BLaER1 treated with 17β-estradiol and CSF1 and Interleukin-3, amounts not matched to agents 10 nM and 100 nM (cell line): ENCODE measurements around the gene GABRR3.

ENCODE experiments used
- H3K27ac ChIP-seq, 11 experiments: shearing (Covaris generic); formaldehyde crosslinking; 2 replicates each; pipeline ENCODE4 v1.8.1; 2022
- H3K27me3 ChIP-seq, 11 experiments: shearing (Covaris generic); formaldehyde crosslinking; 2 replicates each; pipeline ENCODE4 v1.8.1; 2022
- H3K36me3 ChIP-seq, 11 experiments: shearing (Covaris generic); formaldehyde crosslinking; 2 replicates each; pipeline ENCODE4 v1.8.1; 2022
- H3K4me1 ChIP-seq, 10 experiments: shearing (Covaris generic); formaldehyde crosslinking; 2 replicates each; pipeline ENCODE4 v1.8.1; 2022
- H3K4me2 ChIP-seq, 11 experiments: shearing (Covaris generic); formaldehyde crosslinking; 2 replicates each; pipeline ENCODE4 v1.8.1; 2022
- H3K4me3 ChIP-seq, 10 experiments: shearing (Covaris generic); formaldehyde crosslinking; 2 replicates each; pipeline ENCODE4 v1.8.1; 2022
- H3K9ac ChIP-seq, 11 experiments: shearing (Covaris generic); formaldehyde crosslinking; 2 replicates each; pipeline ENCODE4 v1.8.1; 2022
- H3K9me3 ChIP-seq, 11 experiments: shearing (Covaris generic); formaldehyde crosslinking; replicated peaks in 1 of 11; 2 replicates each; pipeline ENCODE4 v1.8.1; 2022
- H4K20me1 ChIP-seq, 11 experiments: shearing (Covaris generic); formaldehyde crosslinking; 2 replicates each; pipeline ENCODE4 v1.8.1; 2022
- Cebpa-rat ChIP-seq, 11 experiments: shearing (Covaris generic); IDR thresholded peaks; 2 replicates each; pipeline ENCODE4 v1.8.1; 2022

Gene GABRR3

GRCh38 chr3:97970156-97970555 is 65.0 kb downstream of the GABRR3 start:
- H3K9ac ChIP-seq, result peak overlapping the region in 2 of 11 experiments; percentile 4 to 13; a peak in 3 of 22 replicates
- peak overlapping the region in 2 of 11 experiments; percentile 82 to 84; a peak in 2 of 22 replicates for H3K27ac ChIP-seq
- H3K4me2 ChIP-seq, result peak overlapping the region; percentile 72 to 95 (median 85); a peak in 21 of 22 replicates
- no peak overlapping the region; a peak in 2 of 20 replicates for H3K4me3 ChIP-seq
- no peaks in the 10 kb centered on the region for H3K9me3 ChIP-seq
- H4K20me1 ChIP-seq, result peaks cover 0 to 46% (median 8%) of the 10 kb centered on the region in 11 experiments; a peak in 7 of 22 replicates
- H3K27me3 ChIP-seq, result no peaks in the 10 kb centered on the region
- peaks cover 23 to 32% (median 26%) of the 10 kb centered on the region in 11 experiments for H3K36me3 ChIP-seq
- TF ChIP-seq Cebpa-rat (IDR thresholded peaks at IDR 0.05), result no peak
- H3K4me1 ChIP-seq, result peaks cover 24 to 50% (median 41%) of the 10 kb centered on the region in 10 experiments

DNA sequence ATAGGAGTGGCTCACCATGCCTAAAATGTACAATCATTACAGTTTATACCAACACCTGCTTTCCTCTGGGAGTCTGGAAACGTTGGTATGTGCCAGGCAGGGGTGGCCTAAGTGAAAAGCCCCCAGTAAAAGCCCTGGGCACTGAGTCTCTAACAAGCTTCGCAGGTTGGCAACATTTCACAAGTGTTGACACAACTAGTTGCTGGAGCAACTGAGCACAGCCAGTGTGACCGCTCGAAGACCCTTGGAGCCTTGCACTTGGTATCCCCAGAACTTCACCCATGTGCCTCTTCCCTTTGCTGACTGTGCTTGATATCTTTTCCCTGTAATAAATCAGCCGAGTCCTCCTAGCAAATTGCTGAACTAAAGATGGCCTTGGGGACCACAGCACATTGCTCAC is 65.6 kb downstream of the GABRR3 start:
- Histone ChIP-seq H3K4me1 (peaks cover 24 to 45% (median 38%) of the 10 kb centered on the region in 10 experiments), H3K36me3 (peaks cover 24 to 38% (median 32%) of the 10 kb centered on the region in 11 experiments), H3K4me2 (peak overlapping the region; percentile 15 to 92 (median 80); a peak in 17 of 22 replicates), H3K9me3 (no peaks in the 10 kb centered on the region), H3K27ac (0 out of 22 replicates have a peak overlapping the region, but pooled peaks of 1 of the 11 experiments have one; percentile 82), H3K27me3 (no peaks in the 10 kb centered on the region), H3K9ac (peak overlapping the region in 1 of 11 experiments; percentile 13; a peak in 1 of 22 replicates), H3K4me3 (no peak overlapping the region), H4K20me1 (peaks cover 0 to 49% (median 8%) of the 10 kb centered on the region in 11 experiments; a peak in 7 of 22 replicates)
- TF ChIP-seq Cebpa-rat (IDR thresholded peaks at IDR 0.05), result no peak

GRCh38 chr3:97968376-97968775 is 66.7 kb downstream of the GABRR3 start:
- peak overlapping the region in 3 of 11 experiments; percentile 77 to 86 (median 79); a peak in 4 of 22 replicates for H3K4me2 ChIP-seq
- H3K4me3 ChIP-seq, result no peak overlapping the region
- no peaks in the 10 kb centered on the region for H3K27me3 ChIP-seq
- no peaks in the 10 kb centered on the region for H3K9me3 ChIP-seq
- no peak overlapping the region for H3K27ac ChIP-seq
- H3K9ac ChIP-seq, result no peak overlapping the region
- TF ChIP-seq Cebpa-rat (IDR thresholded peaks at IDR 0.05), result no peak
- peaks cover 0 to 60% (median 8%) of the 10 kb centered on the region in 11 experiments; a peak in 8 of 22 replicates for H4K20me1 ChIP-seq
- peaks cover 24 to 45% (median 37%) of the 10 kb centered on the region in 10 experiments for H3K4me1 ChIP-seq
- peaks cover 27 to 50% (median 43%) of the 10 kb centered on the region in 11 experiments for H3K36me3 ChIP-seq

DNA sequence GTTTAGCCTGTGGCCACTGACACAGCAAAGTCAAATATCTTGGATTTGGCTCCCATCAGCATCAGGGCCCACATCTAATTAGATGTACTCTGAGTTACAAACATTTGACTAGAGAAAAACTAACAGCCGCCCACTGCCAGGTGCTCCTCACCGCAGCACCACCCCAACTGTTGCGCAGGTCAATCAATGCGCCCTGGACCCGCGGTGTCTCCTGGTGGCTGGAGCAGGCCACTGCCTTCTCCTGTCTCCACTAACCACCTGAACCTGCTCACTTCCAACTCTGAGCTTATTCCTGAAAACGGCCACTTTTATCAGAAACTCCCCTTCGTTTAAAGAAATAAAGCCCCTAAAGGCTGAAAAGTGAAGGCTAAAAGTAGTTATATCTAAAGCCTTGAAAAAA is 67.1 kb downstream of the GABRR3 start:
- Histone ChIP-seq H3K4me2 (no peak overlapping the region), H3K27ac (no peak overlapping the region), H3K9ac (no peak overlapping the region), H3K27me3 (no peaks in the 10 kb centered on the region), H3K9me3 (no peaks in the 10 kb centered on the region), H3K4me3 (no peak overlapping the region), H3K4me1 (peaks cover 23 to 42% (median 34%) of the 10 kb centered on the region in 10 experiments), H3K36me3 (peaks cover 27 to 54% (median 47%) of the 10 kb centered on the region in 11 experiments), H4K20me1 (peaks cover 0 to 64% (median 11%) of the 10 kb centered on the region in 11 experiments; a peak in 9 of 22 replicates)
- no peak for TF ChIP-seq Cebpa-rat (IDR thresholded peaks at IDR 0.05)

DNA sequence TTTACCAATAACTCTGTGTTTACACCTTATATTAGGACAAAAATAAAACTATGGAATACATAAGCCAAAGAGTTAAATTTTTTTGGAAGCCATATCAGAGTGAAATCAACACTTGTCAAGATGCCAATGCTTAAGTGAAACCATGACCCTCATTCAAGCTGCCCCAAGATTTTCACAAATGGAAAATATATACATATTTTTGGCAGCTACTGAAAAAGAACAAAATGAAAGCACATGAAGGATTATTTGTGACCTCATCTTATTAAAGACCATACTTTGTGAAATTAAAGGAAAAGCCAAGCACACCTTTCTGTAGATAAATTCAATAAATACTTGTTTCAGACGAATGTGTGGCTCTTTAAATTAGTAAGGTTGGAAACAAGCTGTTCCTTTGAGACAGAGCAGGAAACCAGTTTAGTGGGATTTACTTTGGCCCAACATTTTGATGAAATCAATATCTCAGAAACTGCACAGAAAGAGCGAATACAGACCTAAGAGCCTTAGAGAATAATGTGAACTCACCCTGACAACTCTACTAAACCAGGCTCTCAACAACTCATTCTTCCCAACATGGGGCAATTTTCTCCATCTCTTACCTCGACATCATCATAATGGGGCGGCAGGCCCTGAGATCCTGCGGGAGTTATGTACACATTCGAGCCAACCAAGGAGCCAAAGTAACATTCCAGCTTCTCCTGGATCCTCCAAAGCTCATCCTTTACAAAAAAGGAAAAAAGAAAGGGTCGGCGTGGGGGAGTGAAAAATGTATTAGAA is 73.9 kb downstream of the GABRR3 start:
- peaks cover 0 to 52% (median 22%) of the 10 kb centered on the region in 11 experiments; a peak in 13 of 22 replicates for H4K20me1 ChIP-seq
- H3K4me2 ChIP-seq, result no peak overlapping the region
- H3K4me1 ChIP-seq, result peaks cover 0 to 13% (median 11%) of the 10 kb centered on the region in 10 experiments; a peak in 15 of 20 replicates
- no peak overlapping the region for H3K4me3 ChIP-seq
- H3K27me3 ChIP-seq, result no peaks in the 10 kb centered on the region
- peaks cover 70 to 100% (median 98%) of the 10 kb centered on the region in 11 experiments for H3K36me3 ChIP-seq
- TF ChIP-seq Cebpa-rat (IDR thresholded peaks at IDR 0.05), result no peak
- no peak overlapping the region for H3K27ac ChIP-seq
- no peak overlapping the region for H3K9ac ChIP-seq
- H3K9me3 ChIP-seq, result no peaks in the 10 kb centered on the region

DNA sequence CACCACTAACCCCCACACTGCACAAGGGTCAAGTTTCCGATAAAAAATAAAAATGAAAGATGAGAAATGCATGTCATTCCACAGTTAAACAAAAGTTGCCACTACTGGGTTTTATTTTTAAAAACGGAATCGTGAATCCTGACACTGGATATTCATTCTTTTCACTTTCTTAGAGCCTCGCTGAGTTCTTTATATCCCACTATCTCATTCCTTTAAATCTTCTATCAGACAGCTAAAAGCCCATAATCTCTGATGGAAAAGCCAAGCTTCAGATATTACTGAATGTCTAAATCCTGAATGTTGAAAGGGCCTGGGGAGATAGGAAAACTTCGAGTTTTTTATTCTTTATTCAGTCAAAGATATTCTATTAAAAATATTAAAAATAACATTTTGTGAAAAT is 74.6 kb downstream of the GABRR3 start:
- H3K4me2 ChIP-seq, result no peak overlapping the region
- peaks cover 63 to 100% (median 97%) of the 10 kb centered on the region in 11 experiments for H3K36me3 ChIP-seq
- H4K20me1 ChIP-seq, result peaks cover 0 to 46% (median 22%) of the 10 kb centered on the region in 11 experiments; a peak in 13 of 22 replicates

DNA sequence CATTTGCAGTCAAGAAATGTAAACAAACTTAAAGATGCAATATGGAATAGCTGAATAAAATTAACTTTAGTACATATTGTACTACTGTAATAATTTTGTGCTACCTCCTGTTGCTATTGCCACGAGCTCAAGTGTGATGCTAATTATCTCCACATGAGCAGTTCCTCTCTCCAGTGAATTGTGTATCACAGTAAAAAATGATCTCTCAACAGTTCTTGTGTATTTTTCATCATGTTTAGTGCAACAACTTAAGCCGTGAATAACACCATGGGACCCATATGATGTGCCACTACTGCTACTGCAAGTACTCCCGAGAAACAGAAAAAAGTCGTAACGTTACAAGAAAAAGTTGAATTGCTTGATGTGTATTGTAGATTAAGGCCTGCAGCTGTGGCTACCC is 75.2 kb downstream of the GABRR3 start:
- Histone ChIP-seq H3K4me2 (no peak overlapping the region), H3K4me3 (no peak overlapping the region), H3K9me3 (no peaks in the 10 kb centered on the region), H3K9ac (no peak overlapping the region), H3K36me3 (peaks cover 60 to 100% (median 96%) of the 10 kb centered on the region in 11 experiments), H3K27ac (no peak overlapping the region), H4K20me1 (peaks cover 0 to 44% (median 24%) of the 10 kb centered on the region in 11 experiments; a peak in 13 of 22 replicates), H3K4me1 (peaks cover 6 to 18% (median 15%) of the 10 kb centered on the region in 10 experiments), H3K27me3 (no peaks in the 10 kb centered on the region)
- no peak for TF ChIP-seq Cebpa-rat (IDR thresholded peaks at IDR 0.05)

More for the DNA sequence above, 74.6 kb downstream of the GABRR3 start:
- Histone ChIP-seq H3K9me3 (no peaks in the 10 kb centered on the region), H3K4me3 (no peak overlapping the region), H3K27ac (no peak overlapping the region), H3K27me3 (no peaks in the 10 kb centered on the region), H3K9ac (no peak overlapping the region), H3K4me1 (peaks cover 0 to 13% (median 11%) of the 10 kb centered on the region in 10 experiments; a peak in 18 of 20 replicates)
- TF ChIP-seq Cebpa-rat (IDR thresholded peaks at IDR 0.05), result no peak

- Histone ChIP-seq H3K27ac (no peak overlapping the region; a peak in 2 of 22 replicates), H4K20me1 (peaks cover 0 to 40% (median 19%) of the 10 kb centered on the region in 11 experiments; a peak in 13 of 22 replicates), H3K9me3 (no peaks in the 10 kb centered on the region), H3K36me3 (peaks cover 63 to 100% (median 94%) of the 10 kb centered on the region in 11 experiments), H3K4me2 (peak overlapping the region in 7 of 11 experiments; percentile 16 to 54 (median 44); a peak in 13 of 22 replicates), H3K27me3 (no peaks in the 10 kb centered on the region), H3K4me1 (peaks cover 16 to 25% (median 20%) of the 10 kb centered on the region in 10 experiments), H3K4me3 (no peak overlapping the region), H3K9ac (no peak overlapping the region)
- no peak for TF ChIP-seq Cebpa-rat (IDR thresholded peaks at IDR 0.05)
Observed at GRCh38 chr3:97958796-97959195, 76.3 kb downstream of the GABRR3 start.

DNA sequence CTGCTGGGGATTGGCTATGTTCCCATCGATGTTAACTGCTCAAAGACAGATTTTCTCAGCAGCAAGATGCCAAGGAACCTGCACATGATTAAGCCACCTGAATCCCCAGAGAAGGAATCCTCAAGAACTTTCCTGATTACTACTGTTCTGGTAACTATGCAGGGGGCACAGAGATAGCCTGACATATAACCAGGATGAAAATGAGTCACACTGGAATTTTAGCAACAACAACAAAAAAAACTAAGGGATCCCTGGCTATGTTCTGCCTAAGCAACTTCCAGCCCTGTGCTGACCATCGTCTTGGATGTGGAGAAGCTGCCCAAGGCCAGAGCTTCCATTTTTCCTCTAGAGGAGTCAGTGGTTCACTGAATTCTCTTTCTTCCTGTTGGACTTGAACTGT is 76.7 kb downstream of the GABRR3 start:
- Histone ChIP-seq H4K20me1 (peaks cover 0 to 37% (median 19%) of the 10 kb centered on the region in 11 experiments; a peak in 13 of 22 replicates), H3K9me3 (no peaks in the 10 kb centered on the region), H3K4me3 (no peak overlapping the region), H3K4me1 (peaks cover 16 to 25% (median 20%) of the 10 kb centered on the region in 10 experiments), H3K27me3 (no peaks in the 10 kb centered on the region), H3K4me2 (peak overlapping the region in 5 of 11 experiments; percentile 20 to 54 (median 45); a peak in 4 of 22 replicates), H3K27ac (no peak overlapping the region), H3K36me3 (peaks cover 67 to 100% (median 94%) of the 10 kb centered on the region in 11 experiments), H3K9ac (no peak overlapping the region)
- TF ChIP-seq Cebpa-rat (IDR thresholded peaks at IDR 0.05), result no peak
